Small intestine (tissue), 7 donors: ENCODE data around the gene ESRP2. TPM values are rescaled to one million over a fixed set of nuclear protein-coding genes. Genes with fewer than 3 reads are reported as not detected.
A peak's percentile ranks its signal among the peaks of the same experiment; 100 is the strongest.

Source experiments
- DNase-seq, 2 donors: peaks; one replicate each; pipeline versions ENCODE4 v3.0.0 to v3.0.0-alpha.2; 2013
- FAIRE-seq: peaks from 2 replicates; lab custom pipeline; 2012; peaks lifted over from hg19 to GRCh38; lab: Jason Lieb, UNC
- H3K27ac ChIP-seq, 3 donors: one replicate each; pipeline ENCODE4 v1.5.1; 2013; ENCODE audit warnings: low read length in 2 of 3, mild to moderate bottlenecking in 2 of 3, control low read depth in 1 of 3, inconsistent platforms in 1 of 3, low read depth in 1 of 3, moderate library complexity in 1 of 3
- H3K27me3 ChIP-seq, 3 donors: one replicate each; pipeline ENCODE4 v1.6.1; 2013; ENCODE audit warnings: low read length in 3 of 3, inconsistent platforms in 1 of 3; ENCODE audit not compliant: control insufficient read depth in 3 of 3, insufficient read depth in 3 of 3
- H3K36me3 ChIP-seq, 3 donors: one replicate each; pipeline ENCODE4 v1.6.1; 2013; ENCODE audit warnings: low read length in 3 of 3, inconsistent platforms in 1 of 3, low read depth in 1 of 3, mild to moderate bottlenecking in 1 of 3, moderate library complexity in 1 of 3; ENCODE audit not compliant: control insufficient read depth in 3 of 3, insufficient read depth in 2 of 3
- H3K4me1 ChIP-seq, 3 donors: one replicate each; pipeline ENCODE4 v1.6.1; 2013; ENCODE audit warnings: low read length in 2 of 3, inconsistent platforms in 1 of 3, low read depth in 1 of 3, mild to moderate bottlenecking in 1 of 3, moderate library complexity in 1 of 3; ENCODE audit not compliant: control insufficient read depth in 3 of 3, insufficient read depth in 2 of 3
- H3K4me3 ChIP-seq, 3 donors: one replicate each; pipeline ENCODE4 v1.5.1; 2013; ENCODE audit warnings: low read length in 3 of 3, control low read depth in 1 of 3, inconsistent platforms in 1 of 3, low read depth in 1 of 3, mild to moderate bottlenecking in 1 of 3, moderate library complexity in 1 of 3
- H3K9me3 ChIP-seq, 2 donors: one replicate each; pipeline ENCODE4 v1.6.1; 2013; ENCODE audit warnings: low read depth in 1 of 2, low read length in 1 of 2; ENCODE audit not compliant: control insufficient read depth in 2 of 2, insufficient read depth in 1 of 2
- WGBS, 3 donors: extraction: QIAGEN DNeasy Blood & Tissue Kit; methylation state at CpG; one replicate each; pipeline ENCODE4 v1.1.7; 2013; 5-methylcytosine and 5-hydroxymethylcytosine counted together
- polyA plus RNA-seq, 4 donors: library from polyadenylated mRNA; stranded (reverse) in 3 of 4; unstranded in 1 of 4; fragments of 200-250 nt in 3 of 4; fragments of 120-200 nt in 1 of 4; gene quantifications; one replicate each; pipeline versions ENCODE4 v1.2.1 to v1.2.3, GENCODE V29; 2013
- donor health status: healthy with polysubstance abuse.
- donor health status: control.
- donor health status: control.
- donor health status: Bipolar disorder and iron deficiency.
- donor health status: healthy.

The ESRP2 gene
- polyA plus RNA-seq, 4 donors, result 14.3 to 45.0 (median 18.7) TPM

GRCh38 chr16:68214726-68215125 lies 21.2 kb downstream of the ESRP2 start:
- no peak for DNase-seq
- no peak for FAIRE-seq
- no peak overlapping the region for H3K27ac ChIP-seq
- H3K4me3 ChIP-seq, result no peak overlapping the region
- peaks cover 0 to 9% (median 3%) of the 10 kb centered on the region in 3 donors for H3K36me3 ChIP-seq
- no peaks in the 10 kb centered on the region for H3K4me1 ChIP-seq
- no peaks in the 10 kb centered on the region for H3K27me3 ChIP-seq
- 82 to 93% (median 91%) methylated on average over 3 of the region's 3 CpGs for WGBS, 3 donors
- H3K9me3 ChIP-seq, result no peaks in the 10 kb centered on the region

GRCh38 chr16:68206245-68206644 lies 29.7 kb downstream of the ESRP2 start:
- Histone ChIP-seq H3K27me3 (no peaks in the 10 kb centered on the region), H3K4me3 (no peak overlapping the region), H3K9me3 (no peaks in the 10 kb centered on the region), H3K36me3 (peaks cover 0 to 19% (median 2%) of the 10 kb centered on the region in 3 donors), H3K27ac (no peak overlapping the region), H3K4me1 (no peaks in the 10 kb centered on the region)
- DNase-seq (no peak), FAIRE-seq (no peak)
- WGBS, 3 donors, result 88 to 92% (median 89%) methylated on average over 2 of the region's 2 CpGs

GRCh38 chr16:68202091-68202519 lies 33.8 kb downstream of the ESRP2 start:
- Histone ChIP-seq H3K27ac (peak overlapping the region in 1 of 3 donors; percentile 11), H3K4me1 (no peaks in the 10 kb centered on the region), H3K4me3 (no peak overlapping the region), H3K27me3 (no peaks in the 10 kb centered on the region), H3K9me3 (no peaks in the 10 kb centered on the region), H3K36me3 (peaks cover 0 to 23% (median 2%) of the 10 kb centered on the region in 3 donors)
- no peak for DNase-seq
- FAIRE-seq, result no peak

GRCh38 chr16:68200088-68200783 lies 35.7 kb downstream of the ESRP2 start:
- Histone ChIP-seq H3K9me3 (no peaks in the 10 kb centered on the region), H3K27ac (no peak overlapping the region), H3K27me3 (no peaks in the 10 kb centered on the region), H3K4me1 (no peaks in the 10 kb centered on the region), H3K4me3 (no peak overlapping the region), H3K36me3 (peaks cover 0 to 26% (median 2%) of the 10 kb centered on the region in 3 donors)
- DNase-seq (peak in 1 of 2 donors; percentile 6), FAIRE-seq (no peak)
- WGBS, 3 donors, result 47 to 49% (median 47%) methylated on average over 3 of the region's 3 CpGs

GRCh38 chr16:68197250-68197649 lies 38.7 kb downstream of the ESRP2 start:
- no peaks in the 10 kb centered on the region for H3K4me1 ChIP-seq
- DNase-seq, result no peak
- H3K4me3 ChIP-seq, result no peak overlapping the region
- H3K9me3 ChIP-seq, result no peaks in the 10 kb centered on the region
- no peak for FAIRE-seq
- H3K27ac ChIP-seq, result no peak overlapping the region
- no peaks in the 10 kb centered on the region for H3K27me3 ChIP-seq
- 83 to 94% (median 92%) methylated on average over 2 of the region's 2 CpGs for WGBS, 3 donors
- H3K36me3 ChIP-seq, result peaks cover 0 to 27% (median 7%) of the 10 kb centered on the region in 3 donors

- Histone ChIP-seq H3K36me3 (peaks cover 4 to 37% (median 11%) of the 10 kb centered on the region in 3 donors), H3K4me3 (no peak overlapping the region), H3K9me3 (no peaks in the 10 kb centered on the region), H3K27me3 (no peaks in the 10 kb centered on the region), H3K27ac (peak overlapping the region in 1 of 3 donors; percentile 32), H3K4me1 (no peaks in the 10 kb centered on the region)
- 80 to 93% (median 82%) methylated on average over 3 of the region's 3 CpGs for WGBS, 3 donors
- no peak for FAIRE-seq
- no peak for DNase-seq
These were observed 41.7 kb downstream of the ESRP2 start for GRCh38 chr16:68194251-68194650.

- no peak overlapping the region for H3K27ac ChIP-seq
- H3K36me3 ChIP-seq, result peaks cover 4 to 46% (median 11%) of the 10 kb centered on the region in 3 donors
- H3K4me3 ChIP-seq, result no peak overlapping the region
- DNase-seq (no peak), FAIRE-seq (no peak)
- peaks cover 0 to 4% of the 10 kb centered on the region in 2 donors for H3K9me3 ChIP-seq
- 90 to 95% (median 90%) methylated on average over 2 of the region's 2 CpGs for WGBS, 3 donors
- no peaks in the 10 kb centered on the region for H3K4me1 ChIP-seq
- no peaks in the 10 kb centered on the region for H3K27me3 ChIP-seq
These were observed 45.0 kb downstream of the ESRP2 start for GRCh38 chr16:68190736-68191510.

- no peak overlapping the region for H3K27ac ChIP-seq
- H3K36me3 ChIP-seq, result peaks cover 6 to 47% (median 11%) of the 10 kb centered on the region in 3 donors
- peaks cover 0 to 4% of the 10 kb centered on the region in 2 donors for H3K9me3 ChIP-seq
- no peak overlapping the region for H3K4me3 ChIP-seq
- WGBS, 3 donors, result 92 to 100% (median 95%) methylated on average over 1 of the region's 1 CpG
- H3K4me1 ChIP-seq, result no peaks in the 10 kb centered on the region
- H3K27me3 ChIP-seq, result no peaks in the 10 kb centered on the region
- no peak for DNase-seq
- no peak for FAIRE-seq
These were observed 45.8 kb downstream of the ESRP2 start for GRCh38 chr16:68190081-68190480.
